ENCODE results near the gene TAOK3. TPM values are rescaled to one million over a fixed set of nuclear protein-coding genes. Genes with fewer than 3 reads are reported as not detected.
A peak's percentile ranks its signal among the peaks of the same experiment; 100 is the strongest.

TAOK3 gene
- total and polyA plus RNA-seq, 2 donors (not counting 1 experiment from before 2014, with no cell fraction given), result 30.0 to 80.4 TPM

GRCh38 chr12:118237052-118237665 is 135.5 kb downstream of the TAOK3 start:
- H3K4me3 ChIP-seq (ENCODE audit: control extremely low read depth in 1 of 5, extremely low read depth in 1 of 5, insufficient read depth in 1 of 5, low read depth in 2 of 5, low read length in 4 of 5), result peak overlapping the region in 1 of 5 experiments; percentile 16
- TF ChIP-seq CTCF (IDR thresholded peaks at IDR 0.05), result no peak
- no peak for TF ChIP-seq EZH2 (IDR thresholded peaks at IDR 0.05; ENCODE audit: borderline replicate concordance, insufficient read depth, low read depth, low read length, poor library complexity, severe bottlenecking)
- no peaks in the 10 kb centered on the region for H3K27me3 ChIP-seq (replicated peaks in 1 of 4; ENCODE audit: control extremely low read depth in 1 of 4, control insufficient read depth in 3 of 4, insufficient read depth in 4 of 4, low read length in 3 of 4)
- peaks cover 36 to 37% of the 10 kb centered on the region in 2 donors for H3K4me1 ChIP-seq (ENCODE audit: control insufficient read depth in 2 of 2, insufficient read depth in 2 of 2, low read length in 2 of 2)
- intact Hi-C loops (cut with micrococcal nuclease), result loop anchor here (1.0 to 10.0 kb wide), 3 partner anchors 52 to 1045 kb away; partner anchors contain the start of genes FBXO21 and SUDS3
- peak overlapping the region; percentile 67 for H3K4me2 ChIP-seq (replicated peaks; ENCODE audit: low read depth, low read length, poor library complexity, severe bottlenecking)
- no peaks in the 10 kb centered on the region for H3K9me3 Mint-ChIP-seq (ENCODE audit: insufficient read depth)
- ATAC-seq (ENCODE audit: low read depth) (peak; percentile 92), DNase-seq (peak; percentile 76)
- ChIA-PET POLR2A (no interaction called here), CTCF (interaction anchor here (3.9 kb wide), 1 partner anchor 139 kb away, joined by 28 read pairs; the partner anchor contains the start of gene SUDS3)
- peaks cover 10% of the 10 kb centered on the region for H3K79me2 ChIP-seq (ENCODE audit: control insufficient read depth, insufficient read depth, low read length)
- H3K9ac ChIP-seq (ENCODE audit: low read length), result no peak overlapping the region
- H3K27ac ChIP-seq (ENCODE audit: low read length in 2 of 2), result peak overlapping the region; percentile 21 to 67
- no CpG with 5 or more reads among the region's 1 CpG for WGBS (ENCODE audit: insufficient coverage)
- peak overlapping the region; percentile 29 for H2AFZ ChIP-seq (ENCODE audit: insufficient read depth, low read depth, low read length, poor library complexity, severe bottlenecking)
- peak overlapping the region; percentile 75 for H3K4me3 Mint-ChIP-seq
- H3K36me3 ChIP-seq (replicated peaks in 1 of 2; ENCODE audit: control extremely low read depth in 1 of 2, control insufficient read depth in 1 of 2, extremely low read depth in 1 of 2, insufficient read depth in 2 of 2, low read length in 1 of 2), result peaks cover 7 to 30% of the 10 kb centered on the region in 2 experiments
- H3K27me3 Mint-ChIP-seq, result no peaks in the 10 kb centered on the region
- H3K9me3 ChIP-seq (ENCODE audit: control extremely low read depth in 1 of 3, control insufficient read depth in 2 of 3, insufficient read depth in 1 of 3, low read length in 2 of 3), result no peaks in the 10 kb centered on the region
- peak overlapping the region; percentile 90 for H3K27ac Mint-ChIP-seq
- no peaks in the 10 kb centered on the region for H4K20me1 ChIP-seq (ENCODE audit: control insufficient read depth, insufficient read depth, low read length, poor library complexity, severe bottlenecking)
- H3K4me1 Mint-ChIP-seq, result peaks cover 39% of the 10 kb centered on the region

- peak overlapping the region; percentile 60 for H3K27ac Mint-ChIP-seq
- no peaks in the 10 kb centered on the region for H3K27me3 Mint-ChIP-seq
- ATAC-seq (ENCODE audit: low read depth) (no peak), DNase-seq (no peak)
- intact Hi-C loops (cut with micrococcal nuclease), result no loop called here
- peaks cover 3% of the 10 kb centered on the region for H3K9me3 Mint-ChIP-seq (ENCODE audit: insufficient read depth)
- Histone ChIP-seq H3K79me2 (ENCODE audit: control insufficient read depth, insufficient read depth, low read length) (no peaks in the 10 kb centered on the region), H3K36me3 (replicated peaks in 1 of 2; ENCODE audit: control extremely low read depth in 1 of 2, control insufficient read depth in 1 of 2, extremely low read depth in 1 of 2, insufficient read depth in 2 of 2, low read length in 1 of 2) (peaks cover 13 to 16% of the 10 kb centered on the region in 2 experiments), H3K27me3 (replicated peaks in 1 of 4; ENCODE audit: control extremely low read depth in 1 of 4, control insufficient read depth in 3 of 4, insufficient read depth in 4 of 4, low read length in 3 of 4) (no peaks in the 10 kb centered on the region), H3K27ac (ENCODE audit: low read length in 2 of 2) (peak overlapping the region in 1 of 2 donors; percentile 70), H3K9me3 (ENCODE audit: control extremely low read depth in 1 of 3, control insufficient read depth in 2 of 3, insufficient read depth in 1 of 3, low read length in 2 of 3) (peaks cover 0 to 9% (median 0%) of the 10 kb centered on the region in 3 donors), H3K4me3 (ENCODE audit: control extremely low read depth in 1 of 5, extremely low read depth in 1 of 5, insufficient read depth in 1 of 5, low read depth in 2 of 5, low read length in 4 of 5) (no peak overlapping the region), H3K4me2 (replicated peaks; ENCODE audit: low read depth, low read length, poor library complexity, severe bottlenecking) (no peak overlapping the region), H4K20me1 (ENCODE audit: control insufficient read depth, insufficient read depth, low read length, poor library complexity, severe bottlenecking) (no peaks in the 10 kb centered on the region), H2AFZ (ENCODE audit: insufficient read depth, low read depth, low read length, poor library complexity, severe bottlenecking) (no peak overlapping the region), H3K4me1 (ENCODE audit: control insufficient read depth in 2 of 2, insufficient read depth in 2 of 2, low read length in 2 of 2) (peaks cover 17 to 18% of the 10 kb centered on the region in 2 donors), H3K9ac (ENCODE audit: low read length) (no peak overlapping the region)
- POLR2A ChIA-PET, result no interaction called here
- H3K4me1 Mint-ChIP-seq, result peaks cover 20% of the 10 kb centered on the region
- TF ChIP-seq EZH2 (IDR thresholded peaks at IDR 0.05; ENCODE audit: borderline replicate concordance, insufficient read depth, low read depth, low read length, poor library complexity, severe bottlenecking), result no peak
- TF ChIP-seq CTCF (IDR thresholded peaks at IDR 0.05), result no peak
- CTCF ChIA-PET, result interaction anchor here (1.0 to 1.8 kb wide), 2 partner anchors 89 to 150 kb away, joined by 3 to 4 read pairs; no protein-coding TSS in a partner anchor
- H3K4me3 Mint-ChIP-seq, result no peak overlapping the region
These were observed 152.0 kb downstream of the TAOK3 start for GRCh38 chr12:118220702-118221101.

Data from B cell (primary cell).